ENCODE data around the gene FLYWCH2. TPM values are rescaled to one million over a fixed set of nuclear protein-coding genes. Genes with fewer than 3 reads are reported as not detected.

Gene FLYWCH2
- total and polyA plus RNA-seq, 2 of the 13 experiments (the other 11 are each of a cell fraction or from before 2014, with no cell fraction given), result 16.9 to 19.8 TPM

GRCh38 chr16:2883458-2883908 is 468 bp downstream of the FLYWCH2 start (continued):
- TF ChIP-seq PHF8 (CRISPR knock-in tag; IDR thresholded peaks at IDR 0.05) (no peak), ZBTB49 (CRISPR knock-in tag; IDR thresholded peaks at IDR 0.05; ENCODE audit: borderline replicate concordance) (no peak), ZNF264 (CRISPR knock-in tag; IDR thresholded peaks at IDR 0.05) (no peak), ZNF343 (CRISPR knock-in tag; IDR thresholded peaks at IDR 0.05) (0 out of 2 replicates have a peak, but pooled peaks have one; percentile 8), ZNF740 (CRISPR knock-in tag; IDR thresholded peaks at IDR 0.05) (peak; percentile 77), ATF7-NPFF (CRISPR knock-in tag; IDR thresholded peaks at IDR 0.05; ENCODE audit: low read depth) (no peak; the same call in 1 of the 2 replicates), ZNF710 (CRISPR knock-in tag; IDR thresholded peaks at IDR 0.05; ENCODE audit: borderline replicate concordance) (no peak), ZSCAN30 (CRISPR knock-in tag; IDR thresholded peaks at IDR 0.05) (no peak), FOXK2 (IDR thresholded peaks at IDR 0.05) (no peak), KDM3A (CRISPR knock-in tag; IDR thresholded peaks at IDR 0.05; ENCODE audit: low read depth) (no peak), GATAD2A (CRISPR knock-in tag; IDR thresholded peaks at IDR 0.05) (no peak), ZNF678 (CRISPR knock-in tag; IDR thresholded peaks at IDR 0.05) (no peak), TBP (CRISPR knock-in tag; IDR thresholded peaks at IDR 0.05) (no peak), CREB1 (IDR thresholded peaks at IDR 0.05) (no peak), CREB1 (CRISPR knock-in tag; IDR thresholded peaks at IDR 0.05) (no peak), STAT6 (CRISPR knock-in tag; IDR thresholded peaks at IDR 0.05; ENCODE audit: borderline replicate concordance) (no peak), REXO4 (CRISPR knock-in tag; IDR thresholded peaks at IDR 0.05; ENCODE audit: borderline replicate concordance) (no peak), TBX2 (CRISPR knock-in tag; IDR thresholded peaks at IDR 0.05; ENCODE audit: borderline replicate concordance) (peak; percentile 14; the same call in 1 of the 2 replicates), XBP1 (CRISPR knock-in tag; IDR thresholded peaks at IDR 0.05) (no peak), ZSCAN25 (CRISPR knock-in tag; IDR thresholded peaks at IDR 0.05) (no peak), BRCA1 (CRISPR knock-in tag; IDR thresholded peaks at IDR 0.05) (no peak), ZNF547 (CRISPR knock-in tag; IDR thresholded peaks at IDR 0.05) (no peak), FOXO4 (CRISPR knock-in tag; conservative IDR thresholded peaks at IDR 0.05) (no peak), ZNF781 (CRISPR knock-in tag; IDR thresholded peaks at IDR 0.05; ENCODE audit: borderline replicate concordance, not compliant biosample characterization) (no peak)

Measured in HepG2 (cell line).